ENCODE data around the gene DPH7.
"Not testable (repeated sequence)": the region's sequence is repeated elsewhere in the genome, so short reads cannot be mapped to it uniquely, and the experiment has no call there.

Gene DPH7

DNA sequence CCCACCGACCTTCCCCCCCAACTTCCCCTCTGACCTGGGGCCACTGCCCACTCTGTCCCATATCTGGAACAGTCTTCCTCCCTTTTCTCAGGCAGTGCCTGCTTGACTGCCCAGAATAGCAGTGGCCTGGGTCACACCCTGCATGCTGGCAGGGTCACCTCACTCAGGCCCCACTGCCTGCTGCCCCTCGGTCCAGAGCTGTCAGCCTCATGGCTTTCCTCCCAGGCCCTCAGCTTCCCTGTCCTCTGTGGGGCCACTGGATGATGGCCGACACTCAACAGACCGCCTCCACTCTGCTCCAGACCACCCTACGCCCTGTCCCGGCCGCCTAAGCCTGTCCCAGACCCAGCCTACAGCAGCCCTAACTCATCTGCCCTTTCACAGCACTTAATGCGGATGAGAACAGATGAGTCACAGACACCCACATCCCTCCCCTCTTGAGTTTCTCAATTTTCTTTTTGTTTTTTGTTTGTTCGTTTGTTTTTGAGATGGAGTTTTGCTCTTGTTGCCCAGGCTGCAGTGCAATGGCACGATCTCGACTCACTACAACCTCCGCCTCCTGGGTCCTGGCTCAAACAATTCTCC is 34.5 kb downstream of the DPH7 start:
- no peak for DNase-seq

- no peak for DNase-seq
These were observed 35.3 kb downstream of the DPH7 start for GRCh38 chr9:137543237-137543963.

- no peak for DNase-seq
These were observed 36.2 kb downstream of the DPH7 start for GRCh38 chr9:137542486-137542885.

DNA sequence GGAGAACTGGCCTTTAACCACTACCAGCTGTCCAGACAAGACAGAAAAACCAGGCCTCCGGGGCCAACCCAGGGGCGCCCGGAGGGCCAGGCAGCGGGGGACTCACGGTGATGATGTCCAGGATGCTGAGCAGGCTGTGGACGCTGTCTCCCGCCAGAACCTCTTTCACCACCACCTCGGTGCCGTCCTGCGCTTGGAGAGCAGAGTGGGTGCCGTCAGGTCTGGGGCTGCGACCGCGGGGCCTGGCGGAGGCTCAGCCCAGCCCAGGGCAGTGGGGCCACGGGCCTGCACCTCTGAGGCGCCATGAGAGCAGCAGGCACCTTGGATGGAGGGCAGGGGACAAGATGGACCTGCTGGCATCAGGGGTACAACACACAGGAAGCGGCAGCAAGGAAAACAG is 38.2 kb downstream of the DPH7 start:
- no peak for DNase-seq

- DNase-seq: no peak
These were observed 40.7 kb downstream of the DPH7 start for GRCh38 chr9:137538058-137538457.

GRCh38 chr9:137536594-137537131 is 42.1 kb downstream of the DPH7 start:
- DNase-seq: not testable (repeated sequence)

- no peak for DNase-seq
These were observed 43.7 kb downstream of the DPH7 start for GRCh38 chr9:137535120-137535428.

DNA sequence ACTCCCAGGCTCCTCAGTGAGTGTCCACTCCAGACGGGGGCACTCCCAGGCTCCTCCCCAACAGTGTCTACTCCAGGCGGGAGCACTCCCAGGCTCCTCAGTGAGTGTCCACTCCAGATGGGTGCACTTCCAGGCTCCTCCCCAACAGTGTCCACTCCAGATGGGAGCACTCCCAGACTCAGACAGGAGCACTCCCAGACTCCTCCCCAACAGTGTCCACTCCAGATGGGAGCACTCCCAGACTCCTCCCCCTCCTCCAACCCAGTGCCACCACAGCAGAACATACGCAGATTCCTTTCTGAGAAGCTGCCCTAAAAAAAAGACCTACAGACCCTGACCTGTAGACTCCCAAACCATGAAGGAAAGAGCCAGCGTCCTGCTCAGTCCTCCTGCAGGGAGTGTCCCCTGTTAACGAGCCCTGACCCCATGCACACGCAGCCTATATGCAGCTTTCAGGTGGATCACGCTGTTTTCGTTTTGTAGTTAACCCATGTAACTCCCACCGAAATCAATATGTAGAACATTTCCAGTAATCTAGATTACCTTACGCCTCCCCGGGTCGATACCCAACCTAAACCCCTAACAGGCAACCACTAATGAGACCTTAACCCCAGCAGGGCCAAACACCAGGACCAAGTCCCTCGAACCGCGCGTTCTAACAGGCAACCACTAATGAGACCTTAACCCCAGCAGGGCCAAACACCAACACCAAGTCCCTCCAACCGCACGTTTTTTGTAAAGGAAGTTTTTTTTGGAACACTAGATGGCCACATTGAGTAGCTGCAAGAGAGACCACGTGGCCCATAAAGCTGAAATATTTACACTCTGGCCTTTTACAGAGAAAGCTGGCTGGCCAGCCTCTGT is 44.2 kb downstream of the DPH7 start:
- no peak for DNase-seq

DNA sequence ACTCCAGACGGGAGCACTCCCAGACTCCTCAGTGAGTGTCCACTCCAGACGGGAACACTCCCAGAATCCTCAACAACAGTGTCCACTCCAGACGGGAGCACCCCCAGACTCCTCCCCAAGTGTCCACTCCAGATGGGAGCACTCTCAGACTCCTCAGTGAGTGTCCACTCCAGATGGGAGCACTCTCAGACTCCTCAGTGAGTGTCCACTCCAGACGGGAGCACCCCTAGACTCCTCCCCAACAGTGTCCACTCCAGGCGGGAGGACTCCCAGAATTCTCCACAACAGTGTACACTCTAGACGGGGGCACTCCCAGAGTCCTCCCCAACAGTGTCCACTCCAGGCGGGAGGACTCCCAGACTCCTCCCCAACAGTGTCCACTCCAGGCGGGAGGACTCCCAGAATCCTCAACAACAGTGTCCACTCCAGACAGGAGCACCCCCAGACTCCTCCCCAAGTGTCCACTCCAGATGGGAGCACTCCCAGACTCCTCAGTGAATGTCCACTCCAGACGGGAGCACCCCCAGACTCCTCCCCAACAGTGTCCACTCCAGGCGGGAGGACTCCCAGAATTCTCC is 45.7 kb downstream of the DPH7 start:
- not testable (repeated sequence) for DNase-seq

DNA sequence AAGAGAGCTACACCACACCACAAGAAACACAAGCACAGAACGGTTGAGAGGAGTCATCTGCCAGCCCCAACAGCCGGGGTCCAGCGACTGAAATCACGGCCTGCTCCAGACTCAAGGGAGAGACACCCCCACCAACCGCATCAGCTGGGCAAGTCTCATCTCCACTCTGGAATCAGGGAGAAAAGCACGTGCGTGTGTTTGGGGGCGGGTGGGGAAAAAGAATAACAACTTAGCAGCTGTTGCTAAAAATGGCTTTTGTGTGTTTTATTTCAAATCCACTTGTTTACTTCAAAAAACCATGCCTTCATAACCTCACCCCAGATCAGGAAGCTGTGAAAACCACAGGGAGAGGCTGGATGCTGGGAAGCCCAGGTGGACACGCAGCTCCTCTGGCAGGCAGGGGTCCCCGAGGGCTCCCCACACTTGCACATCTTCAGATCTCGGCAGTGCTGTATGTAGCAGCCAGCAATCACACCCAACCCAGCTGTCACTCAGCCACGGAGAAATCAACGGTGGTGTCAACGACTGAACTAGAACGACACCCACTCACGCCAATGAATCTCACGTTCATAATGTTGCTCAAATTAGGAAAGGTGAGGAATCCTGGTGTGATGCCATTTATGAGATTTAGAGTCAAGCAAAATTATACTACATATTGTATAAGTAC is 47.5 kb downstream of the DPH7 start:
- no peak for DNase-seq

DNA sequence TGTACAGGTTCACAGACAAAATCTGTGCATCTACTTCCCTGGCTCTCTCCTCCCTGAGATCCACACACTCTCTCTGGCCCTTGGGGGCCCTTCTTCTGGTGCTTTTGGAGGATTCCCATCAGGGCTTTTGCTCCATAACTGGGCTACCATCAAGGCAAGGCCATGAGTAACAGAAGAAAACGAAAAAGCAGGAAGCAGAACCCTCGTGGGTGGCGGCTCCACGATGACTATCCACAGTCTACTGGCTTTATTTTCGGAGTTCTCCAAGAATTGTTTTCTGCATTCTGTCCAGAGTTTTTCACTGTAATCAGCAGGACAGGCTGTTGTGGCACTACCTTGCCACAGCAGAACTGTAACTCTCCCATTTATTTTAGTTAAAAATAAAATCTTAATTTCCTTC is 48.4 kb downstream of the DPH7 start:
- no peak for DNase-seq

- DNase-seq: no peak
These were observed 53.8 kb downstream of the DPH7 start for GRCh38 chr9:137524981-137525317.

- no peak for DNase-seq
These were observed 54.4 kb downstream of the DPH7 start for GRCh38 chr9:137524161-137524980.

GRCh38 chr9:137522746-137523455 is 55.8 kb downstream of the DPH7 start:
- DNase-seq: no peak

DNA sequence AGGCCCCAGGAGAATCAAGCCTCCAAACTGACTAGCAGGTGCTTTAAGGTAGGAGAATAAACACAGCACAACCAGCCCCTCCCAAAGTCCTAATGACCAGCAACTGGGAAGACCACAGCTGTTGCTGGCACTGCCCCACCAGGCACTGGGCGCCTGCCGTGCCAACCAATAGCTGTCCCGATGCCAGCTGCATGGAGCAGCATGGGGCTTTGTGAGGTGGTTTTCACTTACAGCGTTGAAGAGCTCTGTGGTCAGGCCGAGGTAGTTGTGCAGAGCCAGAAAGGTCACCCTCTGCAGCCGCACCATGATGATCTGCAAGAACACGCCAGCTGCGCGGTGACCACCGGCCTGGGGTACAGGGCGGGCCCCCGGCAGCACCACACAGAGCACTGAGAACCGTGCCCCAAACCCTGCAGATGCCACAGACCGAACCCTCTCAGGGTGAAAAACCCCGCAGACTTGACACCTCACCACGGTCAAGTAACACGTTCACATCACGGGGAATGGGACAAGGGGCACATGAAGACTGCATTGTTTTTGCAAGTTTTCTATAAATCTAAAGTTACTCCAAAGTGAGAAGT is 57.2 kb downstream of the DPH7 start:
- no peak for DNase-seq

- no peak for DNase-seq
These were observed 57.9 kb downstream of the DPH7 start for GRCh38 chr9:137520614-137521404.

GRCh38 chr9:137519553-137519952 is 59.2 kb downstream of the DPH7 start:
- DNase-seq: no peak

GRCh38 chr9:137518661-137519459 is 59.9 kb downstream of the DPH7 start:
- DNase-seq: not testable (repeated sequence)

Measured in activated gamma-delta T cell treated with Interleukin-2 at 50 U/mL for 16 hours (primary cell).